ENCODE results near the gene POLR1A. TPM values are rescaled to one million over a fixed set of nuclear protein-coding genes. Genes with fewer than 3 reads are reported as not detected.

Gene POLR1A
- total and polyA plus RNA-seq, 2 donors (not counting 3 experiments of a cell fraction or from before 2014, with no cell fraction given), result 7.6 to 40.7 TPM

DNA sequence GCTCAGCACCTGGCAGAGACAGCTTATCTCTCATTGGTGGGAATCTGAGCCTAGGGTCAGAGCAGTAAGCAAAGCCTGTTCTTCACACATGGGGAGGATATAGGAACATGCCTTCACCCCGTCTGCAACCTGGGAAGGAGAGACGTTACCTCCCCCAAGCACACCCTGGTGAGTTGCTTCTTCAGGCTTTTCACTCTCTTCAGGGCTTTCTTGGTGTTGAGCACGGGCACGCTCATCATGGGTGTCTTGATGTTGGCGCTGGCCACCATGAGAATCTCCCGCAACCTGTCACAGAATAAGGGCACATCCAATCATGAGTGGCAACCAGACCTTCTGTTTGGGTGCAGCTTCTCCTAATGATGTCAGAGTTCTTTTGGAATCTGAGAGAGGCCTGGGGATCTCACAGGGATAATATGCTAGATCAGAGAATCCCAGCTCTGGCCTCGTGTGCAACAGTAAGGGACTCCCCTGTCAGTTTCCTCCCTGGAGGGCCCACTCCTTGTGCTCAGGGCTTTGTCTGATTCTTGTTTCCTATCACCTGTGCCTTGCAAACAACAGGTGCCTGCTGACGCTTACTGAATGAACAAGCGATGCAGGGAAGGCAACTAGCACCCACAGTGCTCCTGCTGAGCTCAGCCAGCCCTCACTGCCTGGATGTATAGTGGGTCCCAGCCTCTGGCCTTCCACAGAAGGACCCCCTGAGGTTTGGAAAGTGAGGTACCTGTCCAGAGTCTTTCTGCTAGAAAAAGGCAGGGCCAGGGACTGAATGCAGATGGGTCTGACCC is 66.3 kb downstream of the POLR1A start:
- Histone ChIP-seq H3K4me3 (replicated peaks in 1 of 3; ENCODE audit: insufficient read depth in 1 of 3, low read depth in 1 of 3, low read length in 3 of 3) (no peak overlapping the region), H3K4me2 (ENCODE audit: insufficient read depth, low read length) (no peak overlapping the region), H3K79me2 (ENCODE audit: control insufficient read depth, insufficient read depth, low read length) (no peaks in the 10 kb centered on the region), H4K20me1 (replicated peaks; ENCODE audit: control insufficient read depth, extremely low read depth, insufficient read depth, low read length) (no peaks in the 10 kb centered on the region), H3K9me3 (replicated peaks; ENCODE audit: control insufficient read depth, insufficient read depth, low read length) (no peaks in the 10 kb centered on the region), H3K9ac (replicated peaks; ENCODE audit: extremely low read depth, insufficient read depth, low read length) (no peak overlapping the region), H3K27me3 (ENCODE audit: control insufficient read depth in 2 of 2, insufficient read depth in 2 of 2, low read length in 2 of 2) (no peaks in the 10 kb centered on the region), H3K36me3 (ENCODE audit: control insufficient read depth in 2 of 2, extremely low read depth in 1 of 2, insufficient read depth in 2 of 2, low read length in 2 of 2) (peaks cover 12 to 33% of the 10 kb centered on the region in 2 experiments), H3K9me1 (replicated peaks; ENCODE audit: control insufficient read depth, extremely low read depth, insufficient read depth, low read length) (no peaks in the 10 kb centered on the region), H3K4me1 (ENCODE audit: control insufficient read depth, extremely low read depth, insufficient read depth, low read length) (peaks cover 43% of the 10 kb centered on the region), H3K27ac (ENCODE audit: insufficient read depth, low read depth, low read length) (no peak overlapping the region), H2AFZ (ENCODE audit: low read depth, low read length) (no peak overlapping the region)
- dilution Hi-C loops (cut with MboI; ENCODE audit: extremely low pct_ligation_motif_present, low sequenced_read_pairs) (no loop called here), intact Hi-C loops (cut with micrococcal nuclease) (no loop called here)
- no peak for FAIRE-seq
- CTCF ChIA-PET, result interaction anchor here (0.6 to 6.6 kb wide), 2 partner anchors 150 to 212 kb away, joined by 3 to 95 read pairs; no protein-coding TSS in a partner anchor
- BruUV-seq (replicated peaks), result no TSS peak
- POLR2A ChIA-PET, result no interaction called here
- no peak for DNase-seq (ENCODE audit: low read depth, low spot score)
- TF ChIP-seq JUN (IDR thresholded peaks at IDR 0.05; ENCODE audit: borderline replicate concordance, insufficient read depth, insufficient read length, low read depth), result no peak

- Histone ChIP-seq H3K4me2 (ENCODE audit: insufficient read depth, low read length) (no peak overlapping the region), H3K9ac (replicated peaks; ENCODE audit: extremely low read depth, insufficient read depth, low read length) (no peak overlapping the region), H2AFZ (ENCODE audit: low read depth, low read length) (no peak overlapping the region), H3K4me3 (replicated peaks in 1 of 3; ENCODE audit: insufficient read depth in 1 of 3, low read depth in 1 of 3, low read length in 3 of 3) (no peak overlapping the region), H3K36me3 (ENCODE audit: control insufficient read depth in 2 of 2, extremely low read depth in 1 of 2, insufficient read depth in 2 of 2, low read length in 2 of 2) (peaks cover 10 to 28% of the 10 kb centered on the region in 2 experiments), H3K9me1 (replicated peaks; ENCODE audit: control insufficient read depth, extremely low read depth, insufficient read depth, low read length) (no peaks in the 10 kb centered on the region), H4K20me1 (replicated peaks; ENCODE audit: control insufficient read depth, extremely low read depth, insufficient read depth, low read length) (no peaks in the 10 kb centered on the region), H3K9me3 (replicated peaks; ENCODE audit: control insufficient read depth, insufficient read depth, low read length) (no peaks in the 10 kb centered on the region), H3K27me3 (ENCODE audit: control insufficient read depth in 2 of 2, insufficient read depth in 2 of 2, low read length in 2 of 2) (no peaks in the 10 kb centered on the region), H3K27ac (ENCODE audit: insufficient read depth, low read depth, low read length) (peak overlapping the region; percentile 96), H3K4me1 (ENCODE audit: control insufficient read depth, extremely low read depth, insufficient read depth, low read length) (peaks cover 43% of the 10 kb centered on the region), H3K79me2 (ENCODE audit: control insufficient read depth, insufficient read depth, low read length) (no peaks in the 10 kb centered on the region)
- TF ChIP-seq, protein P1, sequence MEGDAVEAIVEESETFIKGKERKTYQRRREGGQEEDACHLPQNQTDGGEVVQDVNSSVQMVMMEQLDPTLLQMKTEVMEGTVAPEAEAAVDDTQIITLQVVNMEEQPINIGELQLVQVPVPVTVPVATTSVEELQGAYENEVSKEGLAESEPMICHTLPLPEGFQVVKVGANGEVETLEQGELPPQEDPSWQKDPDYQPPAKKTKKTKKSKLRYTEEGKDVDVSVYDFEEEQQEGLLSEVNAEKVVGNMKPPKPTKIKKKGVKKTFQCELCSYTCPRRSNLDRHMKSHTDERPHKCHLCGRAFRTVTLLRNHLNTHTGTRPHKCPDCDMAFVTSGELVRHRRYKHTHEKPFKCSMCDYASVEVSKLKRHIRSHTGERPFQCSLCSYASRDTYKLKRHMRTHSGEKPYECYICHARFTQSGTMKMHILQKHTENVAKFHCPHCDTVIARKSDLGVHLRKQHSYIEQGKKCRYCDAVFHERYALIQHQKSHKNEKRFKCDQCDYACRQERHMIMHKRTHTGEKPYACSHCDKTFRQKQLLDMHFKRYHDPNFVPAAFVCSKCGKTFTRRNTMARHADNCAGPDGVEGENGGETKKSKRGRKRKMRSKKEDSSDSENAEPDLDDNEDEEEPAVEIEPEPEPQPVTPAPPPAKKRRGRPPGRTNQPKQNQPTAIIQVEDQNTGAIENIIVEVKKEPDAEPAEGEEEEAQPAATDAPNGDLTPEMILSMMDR (IDR thresholded peaks at IDR 0.05; ENCODE audit: extremely low read depth in 1 of 2, insufficient read depth in 1 of 2, low read depth in 1 of 2, low read length in 2 of 2), result no peak
- TF ChIP-seq, protein P2, sequence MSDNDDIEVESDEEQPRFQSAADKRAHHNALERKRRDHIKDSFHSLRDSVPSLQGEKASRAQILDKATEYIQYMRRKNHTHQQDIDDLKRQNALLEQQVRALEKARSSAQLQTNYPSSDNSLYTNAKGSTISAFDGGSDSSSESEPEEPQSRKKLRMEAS (IDR thresholded peaks at IDR 0.05; ENCODE audit: insufficient read depth, insufficient read length), result no peak
- TF ChIP-seq POLR2AphosphoS5 (IDR thresholded peaks at IDR 0.05; ENCODE audit: insufficient read depth, low read depth, low read length) (no peak), MYC (IDR thresholded peaks at IDR 0.05; ENCODE audit: low read depth, low read length) (no peak), EZH2 (IDR thresholded peaks at IDR 0.05; ENCODE audit: borderline replicate concordance, low read depth, low read length, severe bottlenecking) (no peak), GATA2 (IDR thresholded peaks at IDR 0.05; ENCODE audit: insufficient read depth, insufficient read length, low read depth, low read length) (no peak), POLR2A (IDR thresholded peaks at IDR 0.05; ENCODE audit: low read depth, low read length) (no peak), FOS (IDR thresholded peaks at IDR 0.05; ENCODE audit: borderline replicate concordance, insufficient read depth, low read length) (no peak)
- FAIRE-seq (peak; percentile 64), DNase-seq (ENCODE audit: low read depth, low spot score) (peak; percentile 20)
- BruUV-seq (replicated peaks), result no TSS peak
- dilution Hi-C loops (cut with MboI; ENCODE audit: extremely low pct_ligation_motif_present, low sequenced_read_pairs), result no loop called here
- intact Hi-C loops (cut with micrococcal nuclease), result no loop called here
- POLR2A ChIA-PET, result no interaction called here
- CTCF ChIA-PET, result interaction anchor here (0.6 to 6.6 kb wide), 5 partner anchors 11 to 212 kb away, joined by 3 to 95 read pairs (median 22); partner anchors contain the start of gene ST3GAL5
Observed at GRCh38 chr2:86038291-86039081, 67.2 kb downstream of the POLR1A start.

All from endothelial cell of umbilical vein (primary cell).